ENCODE data around the gene SYT12. TPM values are rescaled to one million over a fixed set of nuclear protein-coding genes. Genes with fewer than 3 reads are reported as not detected.

SYT12 gene
- total and polyA plus RNA-seq, 2 of the 8 experiments (the other 6 are each of a cell fraction or from before 2014, with no cell fraction given) = 1.4 to 3.3 TPM

DNA sequence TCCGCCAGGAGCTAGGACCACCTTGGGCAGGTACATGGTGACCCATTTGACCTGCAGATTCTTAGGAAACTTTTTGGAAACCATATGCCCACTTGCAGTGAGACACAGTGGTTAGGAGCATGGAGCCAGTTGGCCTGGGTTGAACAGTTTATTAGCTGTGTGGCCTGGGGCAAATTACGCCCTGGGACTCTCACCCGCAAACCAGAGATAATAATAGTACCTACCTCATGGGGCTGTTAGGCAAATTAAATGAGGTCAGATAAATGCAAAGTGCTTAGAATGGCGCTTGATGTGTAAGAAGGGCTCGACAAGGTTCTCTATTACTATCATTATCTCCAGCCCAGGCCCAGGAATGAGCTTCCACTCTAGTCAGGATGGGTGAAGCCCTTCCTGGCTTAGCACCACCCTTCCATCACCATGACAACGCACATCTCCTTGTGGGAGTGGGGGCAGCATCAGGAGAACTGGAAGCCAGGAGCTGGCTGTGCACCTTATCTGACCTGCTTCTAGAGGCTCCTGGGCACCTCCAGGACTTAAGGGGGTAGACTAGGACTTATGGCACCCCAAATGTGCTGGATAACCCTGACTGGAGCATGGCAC is 5.1 kb downstream of the SYT12 start:
- H3K4me1 ChIP-seq (replicated peaks in 1 of 4; ENCODE audit: control insufficient read depth in 3 of 4, insufficient read depth in 4 of 4, low read length in 3 of 4) = peaks cover 2 to 16% (median 6%) of the 10 kb centered on the region in 4 experiments
- no peak overlapping the region for H4K5ac ChIP-seq (ENCODE audit: insufficient read length, low read depth, low read length)
- H2BK5ac ChIP-seq (ENCODE audit: low read depth, low read length) = no peak overlapping the region
- H3K4ac ChIP-seq (replicated peaks; ENCODE audit: insufficient read length, low read depth, low read length) = no peak overlapping the region
- peak overlapping the region; percentile 60; the same call in 1 of the 2 replicates for H2BK12ac ChIP-seq (ENCODE audit: low read depth, low read length)
- FAIRE-seq (no peak), DNase-seq (ENCODE audit: low read depth in 1 of 2, low spot score in 2 of 2) (no peak)
- WGBS, 2 experiments (ENCODE audit: extremely low coverage in 1 of 2, insufficient coverage in 1 of 2, insufficient read length in 1 of 2, insufficient replicate concordance in 2 of 2, low coverage in 1 of 2, low lambda C conversion rate in 2 of 2, missing lambda C conversion rate in 1 of 2) = 95% methylated on average over 6 of the region's 6 CpGs; no CpG with 5 or more reads in 1 of the 2 experiments
- no peak overlapping the region for H2BK20ac ChIP-seq (ENCODE audit: low read length)
- POLR2A ChIA-PET (ENCODE audit: partially characterized antibody) = interaction anchor here (0.5 kb wide), 1 partner anchor 202 kb away, joined by 3 read pairs; no protein-coding TSS in a partner anchor
- peaks cover 4% of the 10 kb centered on the region for H3K23me2 ChIP-seq (ENCODE audit: low read depth, low read length)
- no peak overlapping the region for H2AFZ ChIP-seq (ENCODE audit: low read length)
- H3K27ac ChIP-seq (ENCODE audit: low read depth, low read length) = no peak overlapping the region
- H4K8ac ChIP-seq (ENCODE audit: extremely low read depth, insufficient read depth, low read length) = no peak overlapping the region
- H3K27me3 ChIP-seq (replicated peaks in 1 of 4; ENCODE audit: control insufficient read depth in 3 of 4, extremely low read depth in 1 of 4, insufficient read depth in 3 of 4, low read length in 3 of 4) = peaks cover 14 to 25% (median 18%) of the 10 kb centered on the region in 4 experiments
- H4K20me1 ChIP-seq (replicated peaks in 1 of 2; ENCODE audit: control insufficient read depth in 1 of 2, insufficient read depth in 2 of 2, low read length in 2 of 2) = peaks cover 0 to 5% of the 10 kb centered on the region in 2 experiments
- peak overlapping the region; percentile 47; the same call in 1 of the 2 replicates for H2AK5ac ChIP-seq (ENCODE audit: low read depth, low read length)
- H3K79me2 ChIP-seq (ENCODE audit: control insufficient read depth in 1 of 2, insufficient read depth in 2 of 2, low read length in 2 of 2) = no peaks in the 10 kb centered on the region
- no peak overlapping the region for H3K23ac ChIP-seq (ENCODE audit: insufficient read length)
- H3K4me2 ChIP-seq (ENCODE audit: insufficient read depth in 1 of 2, low read depth in 2 of 2, low read length in 2 of 2) = no peak overlapping the region
- H4K91ac ChIP-seq (replicated peaks; ENCODE audit: insufficient read length, low read length) = no peak overlapping the region
- H3K14ac ChIP-seq (ENCODE audit: insufficient read length) = no peak overlapping the region
- no peak overlapping the region for H3K56ac ChIP-seq (replicated peaks; ENCODE audit: insufficient read length, low read depth, low read length)
- H3K79me1 ChIP-seq (ENCODE audit: low read depth, low read length) = no peaks in the 10 kb centered on the region; the same call in 1 of the 2 replicates
- H3K4me3 ChIP-seq (ENCODE audit: extremely low read depth in 1 of 4, insufficient read depth in 2 of 4, low read depth in 3 of 4, low read length in 4 of 4) = no peak overlapping the region
- no peak overlapping the region for H2BK120ac ChIP-seq (replicated peaks; ENCODE audit: low read depth, low read length)
- CTCF ChIA-PET (ENCODE audit: partially characterized antibody) = interaction anchor here (0.8 to 4.2 kb wide), 7 partner anchors 12 to 197 kb away, joined by 3 to 19 read pairs (median 3); no protein-coding TSS in a partner anchor
- no peaks in the 10 kb centered on the region for H3K9me3 ChIP-seq (ENCODE audit: insufficient read depth in 2 of 2, low read depth in 1 of 2, low read length in 1 of 2)
- no peak overlapping the region for H3K18ac ChIP-seq (ENCODE audit: extremely low read depth, low read length)
- H2BK15ac ChIP-seq (ENCODE audit: low read length) = no peak overlapping the region
- H3K9ac ChIP-seq (replicated peaks in 1 of 4; ENCODE audit: extremely low read depth in 1 of 4, low read depth in 3 of 4, low read length in 3 of 4) = no peak overlapping the region
- H3K36me3 ChIP-seq (ENCODE audit: control insufficient read depth in 2 of 4, insufficient read depth in 4 of 4, low read length in 3 of 4) = no peaks in the 10 kb centered on the region
